Uterus (tissue), 4 donors: ENCODE data around the gene CHMP6. TPM values are rescaled to one million over a fixed set of nuclear protein-coding genes. Genes with fewer than 3 reads are reported as not detected.

ENCODE experiments used
- DNase-seq, 2 donors: peaks; one replicate each; pipeline ENCODE4 v3.0.0-alpha.2; 2019 to 2020
- H3K27ac ChIP-seq, 2 donors: fragments of 200-600 bp; sonication (generic); 1 replicate in 1 of 2; 2 replicates in 1 of 2; pipeline ENCODE4 v1.5.1; 2016 to 2018
- H3K27me3 ChIP-seq, 2 donors: fragments of 200-600 bp; sonication (generic); one replicate each; pipeline ENCODE4 v1.5.1; 2018 to 2019; ENCODE audit warnings: control low read depth in 1 of 2
- H3K36me3 ChIP-seq, 2 donors: fragments of 200-600 bp; sonication (generic); one replicate each; pipeline ENCODE4 v1.5.1; 2019; ENCODE audit warnings: control low read depth in 1 of 2
- H3K4me1 ChIP-seq, 2 donors: fragments of 200-600 bp; sonication (generic); one replicate each; pipeline ENCODE4 v1.5.1; 2018 to 2019; ENCODE audit warnings: control low read depth in 1 of 2
- H3K4me3 ChIP-seq, 2 donors: fragments of 200-600 bp; sonication (generic); 1 replicate in 1 of 2; 2 replicates in 1 of 2; pipeline ENCODE4 v1.5.1; 2018 to 2019; ENCODE audit warnings: mild to moderate bottlenecking in 1 of 2
- H3K9me3 ChIP-seq, 2 donors: fragments of 200-600 bp; sonication (generic); one replicate each; pipeline ENCODE4 v1.5.1; 2019; ENCODE audit warnings: control low read depth in 1 of 2
- CTCF ChIP-seq, 4 experiments: fragments of 200-600 bp in 2 of 4; fragments of 450-650 bp in 2 of 4; sonication (generic) in 2 of 4; IDR thresholded peaks; one replicate each; pipeline ENCODE4 v1.5.1; 2016 to 2019; ENCODE audit warnings: antibody characterized with exemption in 4 of 4, mild to moderate bottlenecking in 2 of 4, moderate library complexity in 1 of 4
- POLR2A ChIP-seq, 2 donors: fragments of 450-650 bp; IDR thresholded peaks; one replicate each; pipeline ENCODE4 v1.6.1; 2016; ENCODE audit warnings: antibody characterized with exemption in 2 of 2, mild to moderate bottlenecking in 1 of 2, moderate library complexity in 1 of 2
- intact Hi-C: fragments of 100-400 bp; cut with DNase I; formaldehyde crosslinking; loops from one replicate; pipeline ENCODE4 v1.15.1; 2023; ENCODE audit warnings: low total_unique reads
- total RNA-seq, 4 donors: library from RNA; depleted of rRNA in 3 of 4; stranded (reverse); fragments of >200 nt in 3 of 4; gene quantifications; one replicate each; pipeline versions ENCODE4 v1.1.0 to v1.2.4, GENCODE V29; 2014 to 2023
- donor health status: DM: yes; HTN: yes; CAD: no.

Gene CHMP6
- total RNA-seq, 4 donors from 2014 or later: 3.6 to 33.2 (median 19.8) TPM

GRCh38 chr17:81044428-81044763 is 52.8 kb downstream of the CHMP6 start:
- DNase-seq: no peak
- TF ChIP-seq POLR2A (IDR thresholded peaks at IDR 0.05) (no peak), CTCF (IDR thresholded peaks at IDR 0.05) (no peak)
- H3K36me3 ChIP-seq: no peaks in the 10 kb centered on the region
- no peaks in the 10 kb centered on the region for H3K9me3 ChIP-seq
- peak overlapping the region; percentile 60 to 64 for H3K27ac ChIP-seq
- H3K27me3 ChIP-seq: no peaks in the 10 kb centered on the region
- H3K4me3 ChIP-seq: no peak overlapping the region
- peaks cover 3 to 22% of the 10 kb centered on the region in 2 donors for H3K4me1 ChIP-seq
- intact Hi-C loops: no loop called here

DNA sequence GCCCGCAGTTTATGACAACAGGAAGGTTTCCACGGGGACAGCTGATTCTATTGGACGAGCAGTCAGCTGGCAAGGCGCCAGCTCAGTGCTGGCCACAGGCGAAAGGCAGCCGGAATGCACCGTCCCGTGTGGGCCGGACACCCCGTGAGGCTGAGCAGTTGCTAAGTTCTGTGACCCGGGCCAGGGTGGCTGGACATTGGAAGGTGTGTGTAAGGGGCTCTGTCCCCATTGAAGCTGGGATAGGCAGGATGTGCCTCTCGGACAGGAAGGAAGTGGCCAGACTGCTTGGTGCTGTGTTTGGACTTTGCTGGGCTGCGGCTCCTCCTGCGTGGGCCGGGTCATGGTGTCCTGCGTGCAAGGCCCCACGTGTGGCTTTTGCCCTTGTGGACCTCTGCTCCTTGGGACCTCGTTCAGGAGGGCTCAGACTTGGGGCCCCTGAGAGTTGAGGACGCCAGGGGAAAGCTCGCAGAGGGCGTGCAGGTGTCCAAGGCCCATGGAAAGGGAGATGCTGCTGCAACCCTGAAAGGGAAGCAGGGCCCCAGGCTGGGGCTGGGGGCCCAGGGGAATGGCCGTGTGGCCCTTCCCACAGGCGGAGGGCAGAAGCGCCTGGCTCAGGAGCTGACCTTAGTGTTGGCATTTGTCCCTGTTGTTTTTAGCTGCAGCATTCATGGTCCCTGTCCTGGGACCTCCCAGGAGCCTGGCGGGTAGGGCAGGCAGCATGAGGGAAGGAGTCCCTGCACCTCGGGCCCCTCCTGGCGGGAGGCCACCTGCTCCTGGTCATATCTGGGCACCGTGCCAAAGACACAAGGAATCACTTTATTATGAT is 53.3 kb downstream of the CHMP6 start:
- Histone ChIP-seq H3K9me3 (no peaks in the 10 kb centered on the region), H3K4me1 (peaks cover 3 to 18% of the 10 kb centered on the region in 2 donors), H3K27ac (peak overlapping the region; percentile 60 to 64), H3K27me3 (no peaks in the 10 kb centered on the region), H3K36me3 (no peaks in the 10 kb centered on the region), H3K4me3 (no peak overlapping the region)
- peak; percentile 79 for DNase-seq
- intact Hi-C loops: no loop called here
- TF ChIP-seq CTCF (IDR thresholded peaks at IDR 0.05): no peak
- no peak for TF ChIP-seq POLR2A (IDR thresholded peaks at IDR 0.05)

- no peaks in the 10 kb centered on the region for H3K27me3 ChIP-seq
- no peaks in the 10 kb centered on the region for H3K36me3 ChIP-seq
- H3K4me3 ChIP-seq: no peak overlapping the region
- intact Hi-C loops: no loop called here
- DNase-seq: no peak
- peak overlapping the region; percentile 60 to 64 for H3K27ac ChIP-seq
- H3K9me3 ChIP-seq: no peaks in the 10 kb centered on the region
- TF ChIP-seq CTCF (IDR thresholded peaks at IDR 0.05): no peak
- no peak for TF ChIP-seq POLR2A (IDR thresholded peaks at IDR 0.05)
- H3K4me1 ChIP-seq: peaks cover 3 to 16% of the 10 kb centered on the region in 2 donors
Measured at GRCh38 chr17:81045590-81046095, 54.0 kb downstream of the CHMP6 start.

- intact Hi-C loops: no loop called here
- Histone ChIP-seq H3K9me3 (no peaks in the 10 kb centered on the region), H3K27me3 (no peaks in the 10 kb centered on the region), H3K27ac (peak overlapping the region in 1 of 2 donors; percentile 60), H3K36me3 (no peaks in the 10 kb centered on the region), H3K4me1 (peaks cover 3 to 16% of the 10 kb centered on the region in 2 donors), H3K4me3 (no peak overlapping the region)
- DNase-seq: no peak
- TF ChIP-seq CTCF (IDR thresholded peaks at IDR 0.05): no peak
Measured at GRCh38 chr17:81046132-81046769, 54.6 kb downstream of the CHMP6 start.

DNA sequence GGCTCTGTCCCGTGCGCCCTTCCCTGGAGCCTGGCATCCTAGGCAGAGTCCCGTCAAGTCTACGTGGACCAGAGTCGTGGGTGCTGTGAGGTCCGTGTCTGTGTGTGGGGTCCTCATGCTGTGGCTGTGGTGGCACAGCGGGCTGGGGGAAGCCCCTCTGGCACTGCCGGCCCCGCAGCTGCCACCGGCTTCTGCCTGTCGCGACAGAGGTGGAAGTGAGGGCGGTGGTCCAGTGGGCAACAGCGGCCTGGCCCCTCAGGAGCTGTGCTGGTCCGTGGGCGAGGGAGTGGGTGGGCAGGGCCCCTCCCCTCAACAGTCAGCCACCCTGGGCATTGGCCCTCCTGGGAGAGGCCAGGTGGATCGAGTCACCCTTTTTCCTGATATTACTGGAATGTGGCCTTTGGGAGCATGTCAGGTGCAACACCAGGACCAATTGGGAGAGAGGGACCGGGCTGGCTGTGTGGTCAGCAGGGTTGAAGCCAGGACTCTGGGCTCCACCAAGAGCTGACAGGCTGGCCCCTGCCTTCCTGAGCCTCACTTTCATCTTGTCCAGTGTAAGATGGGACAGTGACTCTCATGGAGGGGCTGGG is 55.2 kb downstream of the CHMP6 start:
- Histone ChIP-seq H3K4me1 (peaks cover 3 to 16% of the 10 kb centered on the region in 2 donors), H3K27me3 (no peaks in the 10 kb centered on the region), H3K4me3 (no peak overlapping the region), H3K27ac (peak overlapping the region in 1 of 2 donors; percentile 7), H3K36me3 (no peaks in the 10 kb centered on the region), H3K9me3 (no peaks in the 10 kb centered on the region)
- no peak for DNase-seq
- TF ChIP-seq POLR2A (IDR thresholded peaks at IDR 0.05) (no peak), CTCF (IDR thresholded peaks at IDR 0.05) (no peak)
- intact Hi-C loops: no loop called here
